H1 (cell line): ENCODE results near the gene ZNF254.

Experiments
- POLR2A ChIP-seq, 2 experiments: IDR thresholded peaks; 1 replicate in 1 of 2; 2 replicates in 1 of 2; pipeline ENCODE4 v1.6.1; 2011; ENCODE audit warnings: low read depth in 2 of 2, low read length in 2 of 2, mild to moderate bottlenecking in 2 of 2; ENCODE audit errors: control extremely low read depth in 1 of 2
- USF2 ChIP-seq: IDR thresholded peaks from 2 replicates; pipeline ENCODE4 v1.6.1; 2011; ENCODE audit warnings: low read length, improper control_type of control experiment
- ZNF274 ChIP-seq: IDR thresholded peaks from 2 replicates; pipeline ENCODE4 v1.7.0; 2012; ENCODE audit warnings: low read length, borderline replicate concordance; ENCODE audit errors: extremely low read depth

- TF ChIP-seq ZNF274: no peak
- no peak for TF ChIP-seq POLR2A (IDR thresholded peaks at IDR 0.05; ENCODE audit: control extremely low read depth in 1 of 2, low read depth in 2 of 2, low read length in 2 of 2)
- TF ChIP-seq USF2: no peak
These were observed 35.5 kb upstream of the ZNF254 start for GRCh38 chr19:24051516-24051915.
